Medulla oblongata (tissue), 1 donor: ENCODE measurements around the gene FRMD6.
"Not testable (repeated sequence)": the region's sequence is repeated elsewhere in the genome, so short reads cannot be mapped to it uniquely, and the experiment has no call there.

Experiments
- DNase-seq: peaks from one replicate; pipeline ENCODE4 v3.0.0-alpha.2; 2015; ENCODE audit errors: extremely low spot score

The FRMD6 gene

GRCh38 chr14:51725061-51725460 is 73.4 kb downstream of the FRMD6 start:
- no peak for DNase-seq

GRCh38 chr14:51726166-51726899 is 74.6 kb downstream of the FRMD6 start:
- no peak for DNase-seq

- no peak for DNase-seq
These were observed 75.8 kb downstream of the FRMD6 start for GRCh38 chr14:51727526-51727925.

GRCh38 chr14:51730098-51730497 is 78.4 kb downstream of the FRMD6 start:
- no peak for DNase-seq

- DNase-seq: no peak
These were observed 79.0 kb downstream of the FRMD6 start for GRCh38 chr14:51730684-51731083.

GRCh38 chr14:51732494-51733112 is 80.9 kb downstream of the FRMD6 start:
- no peak for DNase-seq

- no peak for DNase-seq
These were observed 81.4 kb downstream of the FRMD6 start for GRCh38 chr14:51733147-51733546.

GRCh38 chr14:51735851-51736250 is 84.1 kb downstream of the FRMD6 start:
- DNase-seq: no peak

GRCh38 chr14:51738754-51739153 is 87.0 kb downstream of the FRMD6 start:
- no peak for DNase-seq

GRCh38 chr14:51743588-51744000 is 91.9 kb downstream of the FRMD6 start:
- DNase-seq: no peak

- DNase-seq: no peak
These were observed 92.8 kb downstream of the FRMD6 start for GRCh38 chr14:51744372-51745130.

- DNase-seq: not testable (repeated sequence)
These were observed 95.1 kb downstream of the FRMD6 start for GRCh38 chr14:51746823-51747222.

GRCh38 chr14:51750542-51750941 is 98.8 kb downstream of the FRMD6 start:
- DNase-seq: no peak

GRCh38 chr14:51751611-51752345 is 100.1 kb downstream of the FRMD6 start:
- not testable (repeated sequence) for DNase-seq

GRCh38 chr14:51757756-51758155 is 106.0 kb downstream of the FRMD6 start:
- not testable (repeated sequence) for DNase-seq

GRCh38 chr14:51759950-51760349 is 108.2 kb downstream of the FRMD6 start:
- no peak for DNase-seq

GRCh38 chr14:51765726-51766125 is 114.0 kb downstream of the FRMD6 start:
- DNase-seq: not testable (repeated sequence)

- not testable (repeated sequence) for DNase-seq
These were observed 114.9 kb downstream of the FRMD6 start for GRCh38 chr14:51766586-51766985.

GRCh38 chr14:51769261-51769660 is 117.6 kb downstream of the FRMD6 start:
- DNase-seq: not testable (repeated sequence)

- no peak for DNase-seq
These were observed 122.5 kb downstream of the FRMD6 start for GRCh38 chr14:51774209-51774608.

- peak; percentile 70 for DNase-seq
These were observed 124.6 kb downstream of the FRMD6 start for GRCh38 chr14:51776102-51776894.
